K562 (cell line): ENCODE measurements around the gene DCAF4. TPM values are rescaled to one million over a fixed set of nuclear protein-coding genes. Genes with fewer than 3 reads are reported as not detected.

Experiments used
- ATAC-seq: fragments of 200-7000 bp; cut with Tn5 transposase; 3 replicates; pipeline ENCODE4 v1.9.1; 2020; ENCODE audit warnings: moderate library complexity
- BruUV-seq: library from RNA; stranded (reverse); fragments of 400-500 nt; replicated peaks from 2 replicates; lab custom pipeline; 2021; lab: Mats Ljungman, UMichigan
- CTCF ChIA-PET: fragments of 300-600 bp; formaldehyde crosslinking; extraction: SDS; loops from one replicate; lab custom pipeline; 2021; ENCODE audit warnings: low intra/inter-chr PET ratio; lab: Yijun Ruan, JAX
- POLR2A ChIA-PET: fragments of 300-600, 350-650 bp; sonication (Branson Sonifier 250); formaldehyde crosslinking; extraction: SDS; loops from one replicate; lab custom pipeline; 2021; ENCODE audit warnings: antibody characterized with exemption, inconsistent platforms; lab: Yijun Ruan, JAX
- DNase-seq, 4 experiments: peaks; one replicate each; pipeline versions ENCODE4 v3.0.0 to v3.0.0-alpha.2; 2011 to 2018; ENCODE audit warnings: low spot score in 3 of 4, mixed read lengths in 3 of 4; ENCODE audit errors: extremely low read depth in 1 of 4
- FAIRE-seq: peaks from 2 replicates; lab custom pipeline; 2011; peaks lifted over from hg19 to GRCh38; lab: Jason Lieb, UNC
- H2AFZ ChIP-seq: 2 replicates; pipeline ENCODE4 v1.6.0; 2011; ENCODE audit warnings: low read depth, low read length, control low read depth, inconsistent platforms
- H3K27ac ChIP-seq: fragments of 200-600 bp; 3 replicates; pipeline ENCODE4 v1.8.0; 2011; ENCODE audit warnings: low read depth, mild to moderate bottlenecking, control low read depth, inconsistent platforms, low read length, moderate library complexity, mixed read lengths; ENCODE audit errors: extremely low read depth
- H3K27me3 ChIP-seq, 2 experiments: fragments of 300-600 bp in 1 of 2; 2 replicates in 1 of 2; 3 replicates in 1 of 2; pipeline versions ENCODE4 v1.6.0 to v1.8.0; 2011; ENCODE audit warnings: inconsistent platforms in 2 of 2, low read length in 2 of 2, mild to moderate bottlenecking in 1 of 2, mixed read lengths in 1 of 2, moderate library complexity in 1 of 2; ENCODE audit not compliant: control insufficient read depth in 2 of 2, insufficient read depth in 2 of 2
- H3K36me3 ChIP-seq: fragments of 300-600 bp; 3 replicates; pipeline ENCODE4 v1.8.0; 2011; ENCODE audit warnings: mild to moderate bottlenecking, low read length, inconsistent platforms; ENCODE audit not compliant: control insufficient read depth, insufficient read depth
- H3K4me1 ChIP-seq, 2 experiments: fragments of 200-600 bp in 1 of 2; replicated peaks in 1 of 2; 2 replicates in 1 of 2; 3 replicates in 1 of 2; pipeline versions ENCODE4 v1.5.1 to v1.8.0; 2011; ENCODE audit warnings: inconsistent platforms in 2 of 2, low read length in 2 of 2, mild to moderate bottlenecking in 1 of 2, mixed read lengths in 1 of 2, moderate library complexity in 1 of 2; ENCODE audit not compliant: control insufficient read depth in 2 of 2, insufficient read depth in 2 of 2
- H3K4me2 ChIP-seq: 2 replicates; pipeline ENCODE4 v1.6.1; 2011; ENCODE audit warnings: low read length, control low read depth, inconsistent platforms, mixed read lengths; ENCODE audit not compliant: insufficient read depth
- H3K4me3 ChIP-seq: fragments of 200-600 bp; sonication (generic), shearing (Covaris generic); 2 replicates; pipeline ENCODE4 v1.5.1; 2016; ENCODE audit warnings: control low read depth, inconsistent platforms
- H3K79me2 ChIP-seq: fragments of 200-600 bp; 3 replicates; pipeline ENCODE4 v1.8.0; 2011; ENCODE audit warnings: low read length, inconsistent platforms; ENCODE audit not compliant: control insufficient read depth, insufficient read depth
- H3K9ac ChIP-seq, 2 experiments: 2 replicates each; pipeline versions ENCODE4 v1.6.0 to v1.6.1; 2011; ENCODE audit warnings: low read depth in 2 of 2, low read length in 2 of 2, control low read depth in 1 of 2, inconsistent platforms in 1 of 2, mild to moderate bottlenecking in 1 of 2, mixed read lengths in 1 of 2; ENCODE audit not compliant: insufficient read depth in 1 of 2
- H3K9me1 ChIP-seq: one replicate; pipeline ENCODE4 v1.6.0; 2011; ENCODE audit warnings: inconsistent platforms, mild to moderate bottlenecking, low read length, moderate library complexity; ENCODE audit not compliant: control insufficient read depth, insufficient read depth
- H3K9me3 ChIP-seq: replicated peaks from 2 replicates; pipeline ENCODE4 v1.5.1; 2011; ENCODE audit warnings: low read depth, low read length, inconsistent platforms; ENCODE audit not compliant: control insufficient read depth, insufficient read depth
- H4K20me1 ChIP-seq: replicated peaks from 2 replicates; pipeline ENCODE4 v1.6.1; 2011; ENCODE audit warnings: low read length, inconsistent platforms, mixed read lengths; ENCODE audit not compliant: control insufficient read depth, insufficient read depth
- CBX5 ChIP-seq: IDR thresholded peaks from 2 replicates; pipeline ENCODE4 v1.6.1; 2014; ENCODE audit warnings: low read depth, borderline replicate concordance
- NR2C2 ChIP-seq, 2 experiments: fragments of 200-800 bp in 1 of 2; sonication (Bioruptor generic) in 1 of 2; sonication (generic) in 1 of 2; formaldehyde crosslinking in 1 of 2; IDR thresholded peaks; 2 replicates each; pipeline versions ENCODE4 v1.6.1 to v1.8.0; 2016 to 2022; ENCODE audit warnings: mild to moderate bottlenecking in 1 of 2, missing compliant biosample characterization in 1 of 2, missing genetic modification characterization in 1 of 2, missing genetic modification reagents in 1 of 2
- PHF8 ChIP-seq: fragments of 200-600 bp; sonication (generic); IDR thresholded peaks from 2 replicates; pipeline ENCODE4 v1.6.1; 2012; ENCODE audit warnings: mixed run types, mild to moderate bottlenecking, inconsistent platforms, low read length, moderate library complexity, borderline replicate concordance
- POLR2A ChIP-seq: fragments of 450-650 bp; conservative IDR thresholded peaks from 2 replicates; pipeline ENCODE4 v1.6.1; 2016
- RAD21 ChIP-seq, 2 experiments: fragments of 250-450 bp in 1 of 2; fragments of 450-650 bp in 1 of 2; sonication (Bioruptor Pico) in 1 of 2; formaldehyde crosslinking in 1 of 2; IDR thresholded peaks in 1 of 2; conservative IDR thresholded peaks in 1 of 2; 2 replicates each; pipeline versions ENCODE4 v1.4.0 to v1.8.0; 2020 to 2022; ENCODE audit warnings: mild to moderate bottlenecking in 2 of 2, moderate library complexity in 1 of 2
- SOX6 ChIP-seq: fragments of 450-650 bp; IDR thresholded peaks from 2 replicates; pipeline ENCODE4 v1.6.1; 2014; ENCODE audit warnings: mild to moderate bottlenecking
- ZNF175 ChIP-seq: fragments of 200-800 bp; sonication (Bioruptor generic); IDR thresholded peaks from 2 replicates; pipeline ENCODE4 v1.6.1; 2016; ENCODE audit warnings: low read depth, mild to moderate bottlenecking, missing genetic modification characterization, missing compliant biosample characterization
- ZNF830 ChIP-seq: fragments of 250-450 bp; sonication (Bioruptor Pico); IDR thresholded peaks from 2 replicates; pipeline ENCODE4 v1.5.0; 2021; ENCODE audit warnings: mild to moderate bottlenecking
- WGBS: fragments of 100-300 bp; shearing (Covaris generic); methylation state at CpG from one replicate; pipeline ENCODE4 v1.1.6; 2016; ENCODE audit warnings: low coverage, mixed read lengths; ENCODE audit not compliant: insufficient coverage; ENCODE audit errors: missing lambda C conversion rate; 5-methylcytosine and 5-hydroxymethylcytosine counted together
- in situ Hi-C: fragments of 300-500 bp; cut with MboI; formaldehyde crosslinking; loops from 4 replicates; pipeline ENCODE4 v1.15.0; 2018; ENCODE audit warnings: inconsistent platforms, mixed read lengths
- intact Hi-C: fragments of 100-400 bp; cut with micrococcal nuclease; formaldehyde crosslinking; loops from 2 replicates; pipeline ENCODE4 v1.14.2; 2022
- polyA plus RNA-seq, 8 experiments: library from polyadenylated mRNA; depleted of rRNA in 4 of 8; stranded (reverse) in 5 of 8; unstranded in 3 of 8; fragments of >200 nt; fragmentation: Nextera tagmentation in 2 of 8; fragmentation: Illumina TruSeq in 1 of 8; extraction: Ambion mirVana in 2 of 8; extraction: Trizol in 1 of 8; gene quantifications; 2 replicates each; pipeline versions ENCODE4 v1.2.1 to v1.2.3, GENCODE V29; 2011 to 2014; ENCODE audit warnings: inconsistent platforms in 1 of 8, missing spikeins in 1 of 8
- total RNA-seq, 7 experiments: library from RNA; depleted of rRNA in 6 of 7; stranded (reverse); fragments of >200 nt in 6 of 7; fragmentation: Illumina TruSeq in 2 of 7; extraction: Trizol in 2 of 7; gene quantifications; 2 replicates each; pipeline versions ENCODE4 v1.2.1 to v1.2.3, GENCODE V29; 2011 to 2021; ENCODE audit warnings: low replicate concordance in 1 of 7
- TF ChIP-seq, protein P1 (sequence below), 2 experiments: fragments of 450-650 bp; conservative IDR thresholded peaks; 2 replicates each; pipeline ENCODE4 v1.6.1; 2017; ENCODE audit warnings: mild to moderate bottlenecking in 2 of 2, moderate library complexity in 2 of 2
- TF ChIP-seq, protein P2 (sequence below): sonication (generic); IDR thresholded peaks from 2 replicates; pipeline ENCODE4 v1.6.1; 2016
- TF ChIP-seq, protein P3 (sequence below), 2 experiments: fragments of 450-650 bp; IDR thresholded peaks; 2 replicates each; pipeline ENCODE4 v1.6.1; 2016
- TF ChIP-seq, protein P4 (sequence below): fragments of 450-650 bp; IDR thresholded peaks from 2 replicates; pipeline ENCODE4 v1.6.1; 2016; ENCODE audit warnings: missing biosample characterization, missing genetic modification characterization

Gene DCAF4
- total and polyA plus RNA-seq, 9 of the 15 experiments (the other 6 are each of a cell fraction or from before 2014, with no cell fraction given): 2.7 to 49.2 (median 22.9) TPM

DNA sequence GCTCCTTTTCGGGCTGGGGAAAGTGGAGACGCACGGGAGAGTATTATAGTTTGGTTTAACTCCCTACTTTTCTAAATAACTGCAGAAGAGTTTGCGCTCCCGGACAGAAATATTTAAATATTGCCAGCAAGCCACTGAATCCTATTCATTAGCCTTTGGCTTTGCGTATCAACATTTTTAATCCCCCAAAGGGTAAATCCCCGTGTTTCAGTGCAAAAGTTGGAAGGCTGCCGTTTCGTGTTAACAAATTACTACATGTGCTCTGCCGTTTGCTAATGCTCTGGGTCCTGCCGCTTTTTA lies 32.0 kb upstream of the DCAF4 start:
- peak overlapping the region; percentile 58 to 91; a peak in 3 of 4 replicates for H3K9ac ChIP-seq
- no peaks in the 10 kb centered on the region for H3K36me3 ChIP-seq
- H3K79me2 ChIP-seq: no peaks in the 10 kb centered on the region
- in situ Hi-C loops (no loop called here), intact Hi-C loops (loop anchor here (5.0 kb wide), 1 partner anchor 67 kb away; no protein-coding TSS in a partner anchor)
- peaks cover 6 to 18% of the 10 kb centered on the region in 2 experiments; a peak in 4 of 5 replicates for H3K4me1 ChIP-seq
- DNase-seq (no peak), ATAC-seq (no peak), FAIRE-seq (no peak)
- under 1% methylated on average over 11 of the region's 11 CpGs for WGBS
- ChIA-PET CTCF (no interaction called here), POLR2A (interaction anchor here (0.6 to 2.4 kb wide), 7 partner anchors 9 to 174 kb away, joined by 3 to 9 read pairs (median 3); no protein-coding TSS in a partner anchor)
- TF ChIP-seq POLR2A (0 out of 2 replicates have a peak, but pooled peaks have one; percentile 34), CBX5 (no peak), NR2C2 (CRISPR knock-in tag; IDR thresholded peaks at IDR 0.05) (no peak), NR2C2 (tag; IDR thresholded peaks at IDR 0.05) (0 out of 2 replicates have a peak, but pooled peaks have one; percentile 15), ZNF830 (no peak), ZNF175 (CRISPR knock-in tag) (no peak), PHF8 (peak; percentile 12; the same call in 1 of the 2 replicates), SOX6 (no peak), RAD21 (CRISPR knock-in tag; conservative IDR thresholded peaks at IDR 0.05 in 1 of 2, IDR thresholded peaks at IDR 0.05 in 1 of 2) (0 out of 4 replicates have a peak, but pooled peaks of 1 of the 2 experiments have one; percentile 5)
- TF ChIP-seq, protein P1, sequence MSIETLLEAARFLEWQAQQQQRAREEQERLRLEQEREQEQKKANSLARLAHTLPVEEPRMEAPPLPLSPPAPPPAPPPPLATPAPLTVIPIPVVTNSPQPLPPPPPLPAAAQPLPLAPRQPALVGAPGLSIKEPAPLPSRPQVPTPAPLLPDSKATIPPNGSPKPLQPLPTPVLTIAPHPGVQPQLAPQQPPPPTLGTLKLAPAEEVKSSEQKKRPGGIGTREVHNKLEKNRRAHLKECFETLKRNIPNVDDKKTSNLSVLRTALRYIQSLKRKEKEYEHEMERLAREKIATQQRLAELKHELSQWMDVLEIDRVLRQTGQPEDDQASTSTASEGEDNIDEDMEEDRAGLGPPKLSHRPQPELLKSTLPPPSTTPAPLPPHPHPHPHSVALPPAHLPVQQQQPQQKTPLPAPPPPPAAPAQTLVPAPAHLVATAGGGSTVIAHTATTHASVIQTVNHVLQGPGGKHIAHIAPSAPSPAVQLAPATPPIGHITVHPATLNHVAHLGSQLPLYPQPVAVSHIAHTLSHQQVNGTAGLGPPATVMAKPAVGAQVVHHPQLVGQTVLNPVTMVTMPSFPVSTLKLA (conservative IDR thresholded peaks at IDR 0.05): 0 out of 4 replicates have a peak, but pooled peaks of 1 of the 2 experiments have one; percentile 5
- TF ChIP-seq, protein P2, sequence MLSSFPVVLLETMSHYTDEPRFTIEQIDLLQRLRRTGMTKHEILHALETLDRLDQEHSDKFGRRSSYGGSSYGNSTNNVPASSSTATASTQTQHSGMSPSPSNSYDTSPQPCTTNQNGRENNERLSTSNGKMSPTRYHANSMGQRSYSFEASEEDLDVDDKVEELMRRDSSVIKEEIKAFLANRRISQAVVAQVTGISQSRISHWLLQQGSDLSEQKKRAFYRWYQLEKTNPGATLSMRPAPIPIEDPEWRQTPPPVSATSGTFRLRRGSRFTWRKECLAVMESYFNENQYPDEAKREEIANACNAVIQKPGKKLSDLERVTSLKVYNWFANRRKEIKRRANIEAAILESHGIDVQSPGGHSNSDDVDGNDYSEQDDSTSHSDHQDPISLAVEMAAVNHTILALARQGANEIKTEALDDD: 0 out of 2 replicates have a peak, but pooled peaks have one; percentile 5
- TF ChIP-seq, protein P3, sequence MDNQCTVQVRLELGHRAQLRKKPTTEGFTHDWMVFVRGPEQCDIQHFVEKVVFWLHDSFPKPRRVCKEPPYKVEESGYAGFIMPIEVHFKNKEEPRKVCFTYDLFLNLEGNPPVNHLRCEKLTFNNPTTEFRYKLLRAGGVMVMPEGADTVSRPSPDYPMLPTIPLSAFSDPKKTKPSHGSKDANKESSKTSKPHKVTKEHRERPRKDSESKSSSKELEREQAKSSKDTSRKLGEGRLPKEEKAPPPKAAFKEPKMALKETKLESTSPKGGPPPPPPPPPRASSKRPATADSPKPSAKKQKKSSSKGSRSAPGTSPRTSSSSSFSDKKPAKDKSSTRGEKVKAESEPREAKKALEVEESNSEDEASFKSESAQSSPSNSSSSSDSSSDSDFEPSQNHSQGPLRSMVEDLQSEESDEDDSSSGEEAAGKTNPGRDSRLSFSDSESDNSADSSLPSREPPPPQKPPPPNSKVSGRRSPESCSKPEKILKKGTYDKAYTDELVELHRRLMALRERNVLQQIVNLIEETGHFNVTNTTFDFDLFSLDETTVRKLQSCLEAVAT (IDR thresholded peaks at IDR 0.05): no peak
- TF ChIP-seq, protein P4, sequence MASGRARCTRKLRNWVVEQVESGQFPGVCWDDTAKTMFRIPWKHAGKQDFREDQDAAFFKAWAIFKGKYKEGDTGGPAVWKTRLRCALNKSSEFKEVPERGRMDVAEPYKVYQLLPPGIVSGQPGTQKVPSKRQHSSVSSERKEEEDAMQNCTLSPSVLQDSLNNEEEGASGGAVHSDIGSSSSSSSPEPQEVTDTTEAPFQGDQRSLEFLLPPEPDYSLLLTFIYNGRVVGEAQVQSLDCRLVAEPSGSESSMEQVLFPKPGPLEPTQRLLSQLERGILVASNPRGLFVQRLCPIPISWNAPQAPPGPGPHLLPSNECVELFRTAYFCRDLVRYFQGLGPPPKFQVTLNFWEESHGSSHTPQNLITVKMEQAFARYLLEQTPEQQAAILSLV (tag): no peak
- H3K9me3 ChIP-seq: no peaks in the 10 kb centered on the region
- no TSS peak for BruUV-seq
- no peaks in the 10 kb centered on the region for H3K9me1 ChIP-seq
- H3K27me3 ChIP-seq: peaks cover 0 to 9% of the 10 kb centered on the region in 2 experiments; a peak in 3 of 5 replicates
- peak overlapping the region; percentile 82 for H3K4me2 ChIP-seq
- peak overlapping the region; percentile 52 for H3K4me3 ChIP-seq
- H3K27ac ChIP-seq: peak overlapping the region; percentile 53
- H2AFZ ChIP-seq: peak overlapping the region; percentile 93
- H4K20me1 ChIP-seq: no peaks in the 10 kb centered on the region
